Neuronal stem cell (in vitro differentiated cells): Measurements from ENCODE around the gene ROBO1.

Experiments used
- DNase-seq: peaks from one replicate; pipeline ENCODE4 v3.0.0-alpha.2; 2013; ENCODE audit warnings: low spot score
- H2AFZ ChIP-seq: one replicate; pipeline ENCODE4 v1.6.1; 2013; ENCODE audit warnings: mild to moderate bottlenecking, low read length, inconsistent platforms
- H2AK5ac ChIP-seq: 2 replicates; pipeline ENCODE4 v1.6.1; 2013; ENCODE audit warnings: low read depth, mild to moderate bottlenecking, inconsistent platforms, low read length, moderate library complexity, mixed read lengths
- H2BK120ac ChIP-seq: 2 replicates; pipeline ENCODE4 v1.6.1; 2013; ENCODE audit warnings: low read depth, mild to moderate bottlenecking, inconsistent platforms, low read length, moderate library complexity, mixed read lengths
- H2BK12ac ChIP-seq: one replicate; pipeline ENCODE4 v1.6.1; 2013; ENCODE audit warnings: low read length, inconsistent platforms
- H2BK15ac ChIP-seq: 2 replicates; pipeline ENCODE4 v1.6.1; 2013; ENCODE audit warnings: mild to moderate bottlenecking, low read length, inconsistent platforms, mixed read lengths
- H2BK5ac ChIP-seq: one replicate; pipeline ENCODE4 v1.6.1; 2013; ENCODE audit warnings: inconsistent platforms, mild to moderate bottlenecking, low read length, moderate library complexity
- H3K14ac ChIP-seq: one replicate; pipeline ENCODE4 v1.6.1; 2013; ENCODE audit warnings: low read length, inconsistent platforms
- H3K18ac ChIP-seq: 2 replicates; pipeline ENCODE4 v1.6.1; 2013; ENCODE audit warnings: low read length, inconsistent platforms
- H3K23ac ChIP-seq: 2 replicates; pipeline ENCODE4 v1.6.1; 2013; ENCODE audit warnings: low read depth, mild to moderate bottlenecking, mixed read lengths, low read length, inconsistent platforms; ENCODE audit not compliant: poor library complexity
- H3K27ac ChIP-seq: replicated peaks from 3 replicates; pipeline ENCODE4 v1.5.1; 2013; ENCODE audit warnings: low read length, inconsistent platforms
- H3K27me3 ChIP-seq, 3 experiments: 2 replicates each; pipeline ENCODE4 v1.6.1; 2013; ENCODE audit warnings: low read length in 3 of 3, mild to moderate bottlenecking in 2 of 3, inconsistent platforms in 1 of 3, low read depth in 1 of 3, mixed read lengths in 1 of 3, moderate library complexity in 1 of 3; ENCODE audit not compliant: control insufficient read depth in 3 of 3, insufficient read depth in 3 of 3
- H3K36me3 ChIP-seq, 2 donors: replicated peaks in 1 of 2; 2 replicates each; pipeline ENCODE4 v1.6.1; 2013; ENCODE audit warnings: low read length in 2 of 2; ENCODE audit not compliant: control insufficient read depth in 2 of 2, insufficient read depth in 2 of 2
- H3K4ac ChIP-seq: 2 replicates; pipeline ENCODE4 v1.6.1; 2013; ENCODE audit warnings: inconsistent platforms, mild to moderate bottlenecking, low read length, moderate library complexity
- H3K4me1 ChIP-seq, 2 donors: 1 replicate in 1 of 2; 2 replicates in 1 of 2; pipeline ENCODE4 v1.6.1; 2013; ENCODE audit warnings: low read length in 2 of 2, low read depth in 1 of 2; ENCODE audit not compliant: control insufficient read depth in 2 of 2, insufficient read depth in 1 of 2
- H3K4me2 ChIP-seq: one replicate; pipeline ENCODE4 v1.6.1; 2013; ENCODE audit warnings: mild to moderate bottlenecking, low read length, inconsistent platforms; ENCODE audit not compliant: insufficient read depth, poor library complexity, severe bottlenecking
- H3K4me3 ChIP-seq, 2 donors: 2 replicates each; pipeline ENCODE4 v1.5.1; 2013; ENCODE audit warnings: low read length in 2 of 2, mild to moderate bottlenecking in 2 of 2, inconsistent platforms in 1 of 2, moderate library complexity in 1 of 2
- H3K79me1 ChIP-seq: one replicate; pipeline ENCODE4 v1.6.1; 2013; ENCODE audit warnings: low read depth, mild to moderate bottlenecking, inconsistent platforms, low read length, moderate library complexity
- H3K9ac ChIP-seq: one replicate; pipeline ENCODE4 v1.6.1; 2013; ENCODE audit warnings: mild to moderate bottlenecking, low read depth, low read length, inconsistent platforms; ENCODE audit not compliant: poor library complexity
- H3K9me3 ChIP-seq, 2 donors: replicated peaks in 1 of 2; 2 replicates each; pipeline versions ENCODE3 to v1.6.1; 2013; ENCODE audit warnings: low read length in 2 of 2, mild to moderate bottlenecking in 2 of 2, inconsistent platforms in 1 of 2, low read depth in 1 of 2, mixed read lengths in 1 of 2, moderate library complexity in 1 of 2; ENCODE audit not compliant: control insufficient read depth in 2 of 2, insufficient read depth in 1 of 2
- H4K8ac ChIP-seq: one replicate; pipeline ENCODE4 v1.6.1; 2013; ENCODE audit warnings: low read depth, mild to moderate bottlenecking, inconsistent platforms, low read length, moderate library complexity
- H4K91ac ChIP-seq: one replicate; pipeline ENCODE4 v1.6.1; 2013; ENCODE audit warnings: low read length, low read depth, mild to moderate bottlenecking, inconsistent platforms; ENCODE audit not compliant: poor library complexity
- WGBS, 2 donors: extraction: QIAGEN DNeasy Blood & Tissue Kit; methylation state at CpG; one replicate each; pipeline ENCODE4 v1.1.7; 2013; ENCODE audit warnings: missing lambda C conversion rate in 2 of 2, mixed read lengths in 1 of 2; ENCODE audit not compliant: insufficient read length in 2 of 2, insufficient replicate concordance in 1 of 2; ENCODE audit errors: extremely low coverage in 2 of 2; 5-methylcytosine and 5-hydroxymethylcytosine counted together

The ROBO1 gene

GRCh38 chr3:79636372-79636771, 131.4 kb downstream of the ROBO1 start:
- H3K4me1 ChIP-seq = no peaks in the 10 kb centered on the region
- no peaks in the 10 kb centered on the region for H3K9me3 ChIP-seq
- no peak overlapping the region for H2AK5ac ChIP-seq
- H4K91ac ChIP-seq = no peak overlapping the region
- DNase-seq = no peak
- H3K4me3 ChIP-seq = no peak overlapping the region
- H3K27ac ChIP-seq = no peak overlapping the region
- H3K23ac ChIP-seq = no peak overlapping the region
- H3K4me2 ChIP-seq = no peak overlapping the region
- no peaks in the 10 kb centered on the region for H3K36me3 ChIP-seq
- no peak overlapping the region for H4K8ac ChIP-seq
- H2BK15ac ChIP-seq = no peak overlapping the region
- H3K79me1 ChIP-seq = no peaks in the 10 kb centered on the region
- H3K14ac ChIP-seq = no peak overlapping the region
- no peak overlapping the region for H2BK12ac ChIP-seq
- H3K27me3 ChIP-seq = no peaks in the 10 kb centered on the region
- no peak overlapping the region for H2BK5ac ChIP-seq
- no peak overlapping the region for H3K4ac ChIP-seq
- H3K9ac ChIP-seq = no peak overlapping the region
- H2AFZ ChIP-seq = no peak overlapping the region
- no peak overlapping the region for H3K18ac ChIP-seq
- H2BK120ac ChIP-seq = no peak overlapping the region
- no CpG with 5 or more reads among the region's 4 CpGs for WGBS, 2 donors

- Histone ChIP-seq H4K8ac (no peak overlapping the region), H3K27ac (no peak overlapping the region), H3K4ac (no peak overlapping the region), H2BK12ac (no peak overlapping the region), H3K18ac (no peak overlapping the region), H3K9ac (no peak overlapping the region), H3K79me1 (no peaks in the 10 kb centered on the region), H3K4me1 (no peaks in the 10 kb centered on the region), H3K36me3 (no peaks in the 10 kb centered on the region), H3K4me3 (no peak overlapping the region), H2AFZ (no peak overlapping the region), H3K27me3 (no peaks in the 10 kb centered on the region), H2AK5ac (no peak overlapping the region), H2BK5ac (no peak overlapping the region), H3K14ac (no peak overlapping the region), H2BK120ac (no peak overlapping the region), H2BK15ac (no peak overlapping the region), H3K9me3 (no peaks in the 10 kb centered on the region), H3K4me2 (no peak overlapping the region), H3K23ac (no peak overlapping the region), H4K91ac (no peak overlapping the region)
- no peak for DNase-seq
- no CpG with 5 or more reads among the region's 1 CpG for WGBS, 2 donors
These were observed 135.0 kb downstream of the ROBO1 start for GRCh38 chr3:79632842-79633241.

- no peak overlapping the region for H3K4ac ChIP-seq
- H3K4me3 ChIP-seq = no peak overlapping the region
- no peaks in the 10 kb centered on the region for H3K36me3 ChIP-seq
- no peak overlapping the region for H2BK5ac ChIP-seq
- H3K4me1 ChIP-seq = no peaks in the 10 kb centered on the region
- no peak overlapping the region for H3K14ac ChIP-seq
- H3K18ac ChIP-seq = no peak overlapping the region
- no peak overlapping the region for H4K8ac ChIP-seq
- peaks cover 0 to 9% of the 10 kb centered on the region in 2 donors for H3K9me3 ChIP-seq
- no peak overlapping the region for H4K91ac ChIP-seq
- H2AK5ac ChIP-seq = no peak overlapping the region
- WGBS, 2 donors = no CpG with 5 or more reads among the region's 6 CpGs
- no peak overlapping the region for H2AFZ ChIP-seq
- H3K27me3 ChIP-seq = no peaks in the 10 kb centered on the region
- no peak overlapping the region for H2BK15ac ChIP-seq
- no peak for DNase-seq
- no peak overlapping the region for H2BK120ac ChIP-seq
- H3K9ac ChIP-seq = no peak overlapping the region
- H3K4me2 ChIP-seq = no peak overlapping the region
- no peaks in the 10 kb centered on the region for H3K79me1 ChIP-seq
- H3K23ac ChIP-seq = no peak overlapping the region
- no peak overlapping the region for H2BK12ac ChIP-seq
- H3K27ac ChIP-seq = no peak overlapping the region
These were observed 148.9 kb downstream of the ROBO1 start for GRCh38 chr3:79618883-79619282.

- no peak overlapping the region for H2AFZ ChIP-seq
- no peaks in the 10 kb centered on the region for H3K27me3 ChIP-seq
- no peak overlapping the region for H3K14ac ChIP-seq
- no peaks in the 10 kb centered on the region for H3K4me1 ChIP-seq
- H2BK120ac ChIP-seq = no peak overlapping the region
- H4K8ac ChIP-seq = no peak overlapping the region
- no peaks in the 10 kb centered on the region for H3K36me3 ChIP-seq
- H3K9ac ChIP-seq = no peak overlapping the region
- no peak overlapping the region for H2BK12ac ChIP-seq
- no CpG with 5 or more reads among the region's 1 CpG for WGBS, 2 donors
- H2BK15ac ChIP-seq = no peak overlapping the region
- H3K4ac ChIP-seq = no peak overlapping the region
- no peak overlapping the region for H3K4me2 ChIP-seq
- no peak overlapping the region for H3K18ac ChIP-seq
- H2AK5ac ChIP-seq = no peak overlapping the region
- no peak overlapping the region for H3K23ac ChIP-seq
- no peaks in the 10 kb centered on the region for H3K79me1 ChIP-seq
- no peak for DNase-seq
- H3K4me3 ChIP-seq = no peak overlapping the region
- H2BK5ac ChIP-seq = no peak overlapping the region
- no peak overlapping the region for H4K91ac ChIP-seq
- H3K9me3 ChIP-seq = no peaks in the 10 kb centered on the region
- H3K27ac ChIP-seq = no peak overlapping the region
These were observed 161.4 kb downstream of the ROBO1 start for GRCh38 chr3:79606414-79606813.
